ENCODE results near the gene CACNA1C. TPM values are rescaled to one million over a fixed set of nuclear protein-coding genes. Genes with fewer than 3 reads are reported as not detected.

Gene CACNA1C
- total RNA-seq, 3 donors from 2014 or later, result 2.6 to 11.8 (median 9.5) TPM

DNA sequence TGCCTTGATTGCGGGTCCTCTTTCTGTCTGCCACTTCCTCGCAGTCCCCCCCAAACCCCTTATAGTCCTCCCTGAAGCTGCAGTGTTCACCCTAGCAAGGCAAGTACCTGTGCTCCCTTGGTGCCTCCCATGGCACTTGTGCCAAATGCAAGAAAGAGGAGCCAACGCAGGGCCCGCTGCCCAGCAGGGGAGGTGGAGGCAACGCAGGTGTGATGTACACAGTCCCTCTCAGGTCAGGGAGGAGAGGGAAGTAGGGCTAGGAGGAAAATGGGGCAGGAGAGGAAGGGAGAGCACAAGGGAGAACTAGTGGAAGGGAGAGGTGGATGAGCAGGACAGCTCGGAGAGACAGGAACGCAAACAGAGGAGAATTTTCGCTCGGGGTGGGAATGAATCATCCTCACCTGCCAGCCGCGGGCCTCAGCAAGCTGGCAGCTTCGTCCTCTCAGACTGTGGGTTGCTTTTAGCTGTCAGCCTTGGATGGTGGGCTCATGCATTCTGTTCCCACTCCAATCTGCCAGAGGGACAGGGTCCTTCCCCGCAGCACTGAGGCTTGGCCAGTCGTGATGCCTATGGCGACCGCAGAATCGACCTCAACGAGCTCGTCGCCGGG, 357.0 kb downstream of the CACNA1C start:
- no peak overlapping the region for H3K27ac ChIP-seq
- DNase-seq (ENCODE audit: low spot score in 2 of 2), result no peak

GRCh38 chr12:2410496-2410895, 357.7 kb downstream of the CACNA1C start:
- Histone ChIP-seq H3K27me3 (no peaks in the 10 kb centered on the region), H3K9me3 (no peaks in the 10 kb centered on the region), H3K4me1 (no peaks in the 10 kb centered on the region), H3K27ac (no peak overlapping the region), H3K4me3 (no peak overlapping the region), H3K36me3 (no peaks in the 10 kb centered on the region)
- intact Hi-C loops (cut with DNase I; ENCODE audit: low total_unique reads), result no loop called here
- TF ChIP-seq, protein P1, sequence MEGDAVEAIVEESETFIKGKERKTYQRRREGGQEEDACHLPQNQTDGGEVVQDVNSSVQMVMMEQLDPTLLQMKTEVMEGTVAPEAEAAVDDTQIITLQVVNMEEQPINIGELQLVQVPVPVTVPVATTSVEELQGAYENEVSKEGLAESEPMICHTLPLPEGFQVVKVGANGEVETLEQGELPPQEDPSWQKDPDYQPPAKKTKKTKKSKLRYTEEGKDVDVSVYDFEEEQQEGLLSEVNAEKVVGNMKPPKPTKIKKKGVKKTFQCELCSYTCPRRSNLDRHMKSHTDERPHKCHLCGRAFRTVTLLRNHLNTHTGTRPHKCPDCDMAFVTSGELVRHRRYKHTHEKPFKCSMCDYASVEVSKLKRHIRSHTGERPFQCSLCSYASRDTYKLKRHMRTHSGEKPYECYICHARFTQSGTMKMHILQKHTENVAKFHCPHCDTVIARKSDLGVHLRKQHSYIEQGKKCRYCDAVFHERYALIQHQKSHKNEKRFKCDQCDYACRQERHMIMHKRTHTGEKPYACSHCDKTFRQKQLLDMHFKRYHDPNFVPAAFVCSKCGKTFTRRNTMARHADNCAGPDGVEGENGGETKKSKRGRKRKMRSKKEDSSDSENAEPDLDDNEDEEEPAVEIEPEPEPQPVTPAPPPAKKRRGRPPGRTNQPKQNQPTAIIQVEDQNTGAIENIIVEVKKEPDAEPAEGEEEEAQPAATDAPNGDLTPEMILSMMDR (IDR thresholded peaks at IDR 0.05), result no peak
- no peak for TF ChIP-seq POLR2AphosphoS5 (IDR thresholded peaks at IDR 0.05)
- TF ChIP-seq POLR2A (IDR thresholded peaks at IDR 0.05), result no peak
- DNase-seq (ENCODE audit: low spot score in 2 of 2), result no peak

More for the DNA sequence above, 357.0 kb downstream of the CACNA1C start:
- intact Hi-C loops (cut with DNase I; ENCODE audit: low total_unique reads), result no loop called here
- H3K36me3 ChIP-seq, result no peaks in the 10 kb centered on the region
- H3K4me1 ChIP-seq, result no peaks in the 10 kb centered on the region
- no peaks in the 10 kb centered on the region for H3K9me3 ChIP-seq
- no peak for TF ChIP-seq POLR2A (IDR thresholded peaks at IDR 0.05)
- TF ChIP-seq, protein P1 (IDR thresholded peaks at IDR 0.05), result no peak
- no peak for TF ChIP-seq POLR2AphosphoS5 (IDR thresholded peaks at IDR 0.05)
- H3K27me3 ChIP-seq, result no peaks in the 10 kb centered on the region
- H3K4me3 ChIP-seq, result no peak overlapping the region

DNA sequence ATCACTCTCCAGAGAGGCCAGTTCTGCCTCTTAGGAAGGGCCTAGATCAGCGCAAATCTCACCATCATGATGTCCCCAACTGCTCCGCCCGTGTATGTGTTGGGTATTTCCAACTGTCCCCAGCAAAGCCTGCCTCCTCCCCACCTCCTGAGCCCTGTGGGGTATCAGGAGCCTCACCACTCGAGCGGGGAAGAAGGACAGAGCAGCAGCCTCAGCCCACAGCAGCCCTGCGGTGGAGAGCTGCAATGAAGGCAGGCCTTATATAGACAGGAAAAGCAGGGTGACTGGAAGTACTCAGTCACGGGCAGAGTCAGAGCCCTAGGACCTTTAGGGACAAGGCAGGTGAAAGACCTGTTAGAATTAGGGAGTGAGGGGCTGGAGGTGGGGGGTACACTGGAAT, 358.2 kb downstream of the CACNA1C start:
- no peak for DNase-seq (ENCODE audit: low spot score in 2 of 2)
- Histone ChIP-seq H3K4me3 (no peak overlapping the region), H3K27me3 (no peaks in the 10 kb centered on the region), H3K4me1 (no peaks in the 10 kb centered on the region), H3K36me3 (no peaks in the 10 kb centered on the region), H3K27ac (no peak overlapping the region), H3K9me3 (no peaks in the 10 kb centered on the region)
- intact Hi-C loops (cut with DNase I; ENCODE audit: low total_unique reads), result no loop called here
- TF ChIP-seq POLR2AphosphoS5 (IDR thresholded peaks at IDR 0.05), result no peak

DNA sequence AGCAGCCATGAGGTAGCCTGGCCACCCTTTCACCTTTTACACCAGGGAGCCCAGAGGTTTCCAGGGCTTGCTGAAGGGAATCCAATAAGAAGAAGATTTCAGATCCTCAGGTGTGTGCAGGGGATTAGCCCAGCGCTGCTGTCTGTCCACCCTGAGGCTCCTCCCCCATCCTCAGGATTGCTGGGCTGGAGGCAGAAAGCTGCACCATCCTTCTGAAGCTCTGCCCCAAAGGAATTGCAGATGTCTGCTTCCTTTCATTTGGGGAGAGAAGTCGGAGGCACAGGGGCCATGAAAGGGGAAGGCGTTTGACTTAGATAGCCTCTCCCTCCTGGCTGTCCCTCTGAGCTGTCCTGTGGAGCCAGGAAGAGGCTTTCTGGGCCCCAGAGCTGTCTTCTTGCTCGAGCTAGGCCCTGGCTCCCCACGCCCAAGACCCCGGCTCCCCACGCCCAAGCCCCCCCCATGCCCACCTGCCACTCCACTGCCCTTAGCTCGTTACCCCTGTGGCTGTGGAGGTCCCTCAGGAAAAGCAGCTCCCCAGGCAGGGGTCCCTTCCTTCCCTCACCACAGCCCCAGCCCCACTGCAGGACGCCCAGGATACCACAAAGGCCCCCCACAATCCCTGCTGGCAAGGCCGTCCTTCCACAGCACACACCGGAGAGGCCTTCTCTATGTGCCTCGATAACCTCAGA, 359.0 kb downstream of the CACNA1C start:
- DNase-seq (ENCODE audit: low spot score in 2 of 2), result no peak
- H3K27me3 ChIP-seq, result no peaks in the 10 kb centered on the region
- H3K9me3 ChIP-seq, result no peaks in the 10 kb centered on the region
- intact Hi-C loops (cut with DNase I; ENCODE audit: low total_unique reads), result no loop called here
- no peaks in the 10 kb centered on the region for H3K36me3 ChIP-seq
- TF ChIP-seq, protein P1 (IDR thresholded peaks at IDR 0.05), result no peak
- TF ChIP-seq POLR2AphosphoS5 (IDR thresholded peaks at IDR 0.05), result no peak
- TF ChIP-seq POLR2A (IDR thresholded peaks at IDR 0.05), result no peak
- no peak overlapping the region for H3K27ac ChIP-seq
- no peak overlapping the region for H3K4me3 ChIP-seq
- H3K4me1 ChIP-seq, result no peaks in the 10 kb centered on the region

GRCh38 chr12:2412305-2412643, 359.5 kb downstream of the CACNA1C start:
- H3K4me3 ChIP-seq, result no peak overlapping the region
- intact Hi-C loops (cut with DNase I; ENCODE audit: low total_unique reads), result no loop called here
- TF ChIP-seq POLR2A (IDR thresholded peaks at IDR 0.05) (no peak), POLR2AphosphoS5 (IDR thresholded peaks at IDR 0.05) (no peak)
- TF ChIP-seq, protein P1 (IDR thresholded peaks at IDR 0.05), result no peak

More at GRCh38 chr12:2412305-2412643, 359.5 kb downstream of the CACNA1C start:
- Histone ChIP-seq H3K27me3 (no peaks in the 10 kb centered on the region), H3K4me1 (no peaks in the 10 kb centered on the region), H3K9me3 (no peaks in the 10 kb centered on the region), H3K36me3 (no peaks in the 10 kb centered on the region), H3K27ac (no peak overlapping the region)
- DNase-seq (ENCODE audit: low spot score in 2 of 2), result no peak
